Nephron (organoid): ENCODE data around the gene AOPEP.

Source experiments
- H3K27ac Mint-ChIP-seq, 3 experiments: 2 replicates each; pipeline ENCODE4 v1.8.0; 2020; ENCODE audit warnings: mixed read lengths in 3 of 3, mild to moderate bottlenecking in 2 of 3, moderate library complexity in 1 of 3
- H3K27me3 Mint-ChIP-seq: 2 replicates; pipeline ENCODE4 v1.8.0; 2021; ENCODE audit warnings: low read depth, mild to moderate bottlenecking, moderate library complexity, mixed read lengths
- H3K36me3 Mint-ChIP-seq: 2 replicates; pipeline ENCODE4 v1.8.0; 2020; ENCODE audit warnings: low read depth, mixed read lengths
- H3K4me1 Mint-ChIP-seq: 2 replicates; pipeline ENCODE4 v1.8.0; 2020; ENCODE audit warnings: mixed read lengths
- H3K4me3 Mint-ChIP-seq, 3 experiments: 2 replicates each; pipeline ENCODE4 v1.8.0; 2020; ENCODE audit warnings: mild to moderate bottlenecking in 3 of 3, mixed read lengths in 3 of 3, moderate library complexity in 2 of 3
- H3K9me3 Mint-ChIP-seq: 2 replicates; pipeline ENCODE4 v1.8.0; 2020; ENCODE audit warnings: mixed read lengths
- TF ChIP-seq, protein P1 (sequence below), 3 experiments: fragments of 200-600 bp; sonication (generic); IDR thresholded peaks; one replicate each; pipeline ENCODE4 v1.5.0; 2021; ENCODE audit warnings: antibody characterized with exemption in 3 of 3; ENCODE audit not compliant: unreplicated experiment in 3 of 3

AOPEP gene

DNA sequence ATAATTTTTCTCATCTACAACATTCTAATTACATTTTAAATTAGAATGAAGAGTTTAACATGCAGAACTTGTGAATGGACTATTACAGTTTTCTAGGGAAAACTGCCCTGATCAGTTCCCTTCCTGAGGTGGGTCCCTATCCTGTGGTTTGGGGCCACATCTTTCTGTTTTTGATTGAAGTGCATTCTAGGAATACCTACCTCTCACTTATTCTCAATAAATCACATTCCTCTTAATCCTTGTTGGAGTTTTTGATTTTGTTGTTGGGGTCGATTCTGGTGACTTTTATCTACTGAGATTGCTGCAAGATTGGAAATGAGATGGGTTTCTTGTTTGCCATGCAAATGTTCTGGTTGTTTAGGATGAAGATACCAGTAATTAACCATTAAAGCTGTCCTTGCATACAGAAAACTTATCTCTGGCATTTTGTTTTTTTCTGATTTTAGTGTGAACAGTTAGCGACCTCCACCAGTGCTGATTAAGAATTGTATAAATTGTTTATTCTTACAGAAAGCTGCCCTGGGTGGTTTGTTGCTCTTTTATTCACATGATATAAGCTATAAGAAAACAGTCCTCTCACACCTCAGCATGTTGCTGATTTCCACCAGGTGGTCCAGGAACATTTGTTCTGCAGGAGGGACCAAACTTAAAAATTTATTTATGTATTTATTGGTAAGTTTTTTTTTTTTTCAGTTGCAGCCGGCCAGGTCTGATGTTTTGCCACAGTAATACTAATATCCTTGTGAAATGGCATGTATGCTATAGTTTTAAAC, 321.1 kb downstream of the AOPEP start:
- TF ChIP-seq, protein P1, sequence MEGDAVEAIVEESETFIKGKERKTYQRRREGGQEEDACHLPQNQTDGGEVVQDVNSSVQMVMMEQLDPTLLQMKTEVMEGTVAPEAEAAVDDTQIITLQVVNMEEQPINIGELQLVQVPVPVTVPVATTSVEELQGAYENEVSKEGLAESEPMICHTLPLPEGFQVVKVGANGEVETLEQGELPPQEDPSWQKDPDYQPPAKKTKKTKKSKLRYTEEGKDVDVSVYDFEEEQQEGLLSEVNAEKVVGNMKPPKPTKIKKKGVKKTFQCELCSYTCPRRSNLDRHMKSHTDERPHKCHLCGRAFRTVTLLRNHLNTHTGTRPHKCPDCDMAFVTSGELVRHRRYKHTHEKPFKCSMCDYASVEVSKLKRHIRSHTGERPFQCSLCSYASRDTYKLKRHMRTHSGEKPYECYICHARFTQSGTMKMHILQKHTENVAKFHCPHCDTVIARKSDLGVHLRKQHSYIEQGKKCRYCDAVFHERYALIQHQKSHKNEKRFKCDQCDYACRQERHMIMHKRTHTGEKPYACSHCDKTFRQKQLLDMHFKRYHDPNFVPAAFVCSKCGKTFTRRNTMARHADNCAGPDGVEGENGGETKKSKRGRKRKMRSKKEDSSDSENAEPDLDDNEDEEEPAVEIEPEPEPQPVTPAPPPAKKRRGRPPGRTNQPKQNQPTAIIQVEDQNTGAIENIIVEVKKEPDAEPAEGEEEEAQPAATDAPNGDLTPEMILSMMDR (IDR thresholded peaks at IDR 0.05; ENCODE audit: unreplicated experiment in 3 of 3) = no peak
- peaks cover 12% of the 10 kb centered on the region for H3K36me3 Mint-ChIP-seq
- H3K27me3 Mint-ChIP-seq = peaks cover 45% of the 10 kb centered on the region
- H3K9me3 Mint-ChIP-seq = no peaks in the 10 kb centered on the region
- H3K27ac Mint-ChIP-seq = peak overlapping the region in 2 of 3 experiments; percentile 42 to 79
- H3K4me3 Mint-ChIP-seq = peak overlapping the region; percentile 85 to 90 (median 85)
- H3K4me1 Mint-ChIP-seq = peaks cover 33% of the 10 kb centered on the region

DNA sequence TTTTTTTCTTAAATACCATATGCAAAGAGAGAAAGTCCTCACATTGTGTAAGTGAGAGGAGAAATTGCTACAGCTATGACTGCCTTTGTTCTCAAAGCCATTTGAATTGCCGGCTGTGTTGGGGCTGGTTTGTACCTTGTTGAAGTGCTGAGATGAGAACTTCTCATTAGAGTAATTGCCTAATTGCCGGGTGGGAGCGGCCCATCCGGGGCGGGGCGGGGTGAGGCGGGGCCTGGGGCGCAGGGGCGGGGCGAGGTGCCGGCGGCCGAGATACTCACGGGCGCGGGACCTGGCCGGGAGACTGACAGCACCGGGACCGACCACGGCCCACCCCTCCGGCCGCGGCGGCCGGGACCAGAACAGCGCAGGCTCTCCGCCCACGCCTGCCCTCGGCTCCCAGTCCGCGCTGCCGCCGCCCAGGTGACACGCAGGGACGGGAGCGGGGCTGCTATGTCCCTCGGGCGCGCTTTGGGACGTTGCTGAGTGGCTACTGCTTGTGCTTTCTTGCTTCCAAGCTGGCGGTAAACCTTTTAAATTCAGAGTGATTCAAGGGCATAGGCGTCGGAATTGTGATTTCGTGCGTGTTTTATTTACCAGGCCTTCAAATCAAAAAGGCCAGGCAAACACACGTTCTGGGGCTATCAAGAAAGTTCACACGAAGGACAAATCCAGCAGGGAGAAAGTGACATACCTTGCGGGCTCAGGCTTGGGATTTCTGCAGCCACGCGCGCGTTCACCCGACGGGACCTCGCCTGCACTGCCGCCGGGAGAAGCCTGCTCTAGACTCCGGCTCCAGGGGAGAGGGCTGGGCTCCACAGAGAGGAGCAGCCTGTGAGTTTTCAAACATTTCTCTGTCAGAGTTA, 322.0 kb downstream of the AOPEP start:
- H3K4me1 Mint-ChIP-seq = peaks cover 39% of the 10 kb centered on the region
- peaks cover 19% of the 10 kb centered on the region for H3K36me3 Mint-ChIP-seq
- peak overlapping the region; percentile 85 to 90 (median 87) for H3K4me3 Mint-ChIP-seq
- TF ChIP-seq, protein P1 (IDR thresholded peaks at IDR 0.05; ENCODE audit: unreplicated experiment in 3 of 3) = no peak
- H3K27ac Mint-ChIP-seq = peak overlapping the region; percentile 70 to 87 (median 79)
- H3K27me3 Mint-ChIP-seq = peaks cover 45% of the 10 kb centered on the region
- H3K9me3 Mint-ChIP-seq = no peaks in the 10 kb centered on the region

DNA sequence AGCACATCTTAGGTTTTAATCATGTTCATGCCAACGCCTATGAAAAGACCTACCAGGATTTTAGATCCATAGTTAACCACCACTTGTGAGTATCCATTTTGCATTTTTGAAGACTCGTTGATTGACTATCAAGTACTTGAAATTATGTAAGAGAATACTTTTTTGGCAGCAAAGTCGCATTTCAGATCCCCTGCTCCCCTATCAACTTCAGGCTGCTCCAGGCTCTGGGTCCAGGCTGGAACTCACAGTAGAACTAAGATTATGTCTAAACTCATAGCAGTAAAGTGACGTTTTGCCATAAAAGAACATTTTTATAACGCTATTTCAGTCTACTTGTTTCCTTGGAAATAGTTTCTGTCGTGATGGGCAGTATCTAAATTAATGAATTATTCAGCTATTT, 323.3 kb downstream of the AOPEP start:
- peaks cover 12% of the 10 kb centered on the region for H3K36me3 Mint-ChIP-seq
- H3K4me3 Mint-ChIP-seq = peak overlapping the region; percentile 69 to 80 (median 76)
- TF ChIP-seq, protein P1 (IDR thresholded peaks at IDR 0.05; ENCODE audit: unreplicated experiment in 3 of 3) = no peak
- H3K9me3 Mint-ChIP-seq = no peaks in the 10 kb centered on the region
- peaks cover 37% of the 10 kb centered on the region for H3K27me3 Mint-ChIP-seq
- peak overlapping the region; percentile 62 to 85 (median 79) for H3K27ac Mint-ChIP-seq
- H3K4me1 Mint-ChIP-seq = peaks cover 43% of the 10 kb centered on the region

DNA sequence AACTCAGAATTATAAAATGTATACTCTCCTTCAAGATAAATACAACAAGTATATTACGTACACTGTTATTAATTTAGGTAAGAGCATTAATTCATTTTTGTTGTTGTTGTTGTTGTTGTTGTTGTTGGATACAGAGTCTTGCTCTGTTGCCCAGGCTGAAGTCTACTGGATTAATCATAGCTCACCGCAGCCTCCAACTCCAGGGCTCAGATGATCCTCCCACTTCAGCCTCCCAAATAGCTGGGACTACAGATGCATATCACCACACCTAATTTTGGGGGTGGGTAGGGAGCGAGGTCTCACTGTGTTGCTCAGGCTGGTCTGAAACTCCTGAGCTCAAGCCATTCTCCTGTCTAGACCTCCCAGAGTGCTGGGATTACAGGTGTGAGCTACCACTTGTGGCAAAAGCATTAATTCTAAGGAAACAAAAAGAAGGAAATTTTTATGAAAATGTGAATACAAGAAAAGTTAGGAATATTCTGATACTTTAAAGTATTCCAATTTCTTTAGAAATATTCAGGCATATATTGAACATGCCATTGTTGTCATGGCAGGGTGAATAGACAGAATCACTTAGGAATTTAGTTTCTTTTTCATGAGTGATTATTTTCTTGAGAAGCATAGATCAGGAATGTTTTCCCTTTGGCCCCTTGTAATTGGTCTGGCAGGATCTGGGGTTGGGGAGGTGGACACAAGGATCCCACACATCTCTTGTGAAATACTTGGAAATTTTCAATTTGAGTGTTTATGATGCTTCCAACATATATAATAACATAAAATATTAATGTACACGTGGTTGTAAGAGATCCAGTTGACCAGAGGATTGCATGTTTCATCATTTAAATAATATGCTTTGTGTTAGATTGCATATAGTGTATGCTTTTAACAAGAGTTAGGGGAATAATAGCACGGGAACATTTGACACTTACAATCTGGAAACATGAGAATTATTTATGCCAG, 327.4 kb downstream of the AOPEP start:
- Mint-ChIP-seq H3K36me3 (peaks cover 11% of the 10 kb centered on the region), H3K4me3 (no peak overlapping the region), H3K9me3 (no peaks in the 10 kb centered on the region), H3K27me3 (peaks cover 7% of the 10 kb centered on the region), H3K4me1 (peaks cover 72% of the 10 kb centered on the region), H3K27ac (peak overlapping the region in 2 of 3 experiments; percentile 33 to 54)
- TF ChIP-seq, protein P1 (IDR thresholded peaks at IDR 0.05; ENCODE audit: unreplicated experiment in 3 of 3) = no peak

DNA sequence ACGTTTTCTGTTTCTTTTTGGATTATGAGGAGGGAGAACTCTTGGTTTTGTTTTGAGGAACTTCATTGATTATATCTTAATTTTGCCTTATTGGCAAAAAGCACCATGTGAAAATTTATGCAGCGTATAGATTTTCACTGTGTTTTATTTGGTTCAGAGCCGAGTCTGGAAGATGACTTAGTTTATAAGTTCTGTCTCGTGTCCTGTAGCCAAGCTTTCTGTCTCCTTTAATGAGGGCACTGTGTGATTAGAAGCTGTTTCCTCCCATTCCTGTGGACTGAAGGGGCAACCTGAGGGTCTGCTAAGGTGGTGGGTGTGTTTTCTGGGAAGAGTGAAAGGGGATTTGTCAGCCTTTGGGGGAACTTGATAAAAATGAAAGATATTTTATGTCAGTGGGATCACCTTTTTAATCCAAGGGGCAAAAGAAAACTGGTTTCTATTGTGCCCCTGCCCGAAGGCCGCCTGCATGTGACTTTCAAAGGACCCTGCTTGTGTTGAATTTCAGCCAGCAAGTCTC, 328.9 kb downstream of the AOPEP start:
- Mint-ChIP-seq H3K4me3 (peak overlapping the region; percentile 28 to 59 (median 57)), H3K27me3 (no peaks in the 10 kb centered on the region), H3K9me3 (no peaks in the 10 kb centered on the region), H3K4me1 (peaks cover 74% of the 10 kb centered on the region), H3K36me3 (peaks cover 16% of the 10 kb centered on the region), H3K27ac (peak overlapping the region; percentile 86 to 94 (median 90))
- TF ChIP-seq, protein P1 (IDR thresholded peaks at IDR 0.05; ENCODE audit: unreplicated experiment in 3 of 3) = no peak
